ENCODE measurements around the gene TAB2.
"Not testable (repeated sequence)": the region's sequence is repeated elsewhere in the genome, so short reads cannot be mapped to it uniquely, and the experiment has no call there.

Gene TAB2

GRCh38 chr6:149440735-149441671, 123.5 kb downstream of the TAB2 start:
- in situ Hi-C loops (cut with MboI; ENCODE audit: low sequenced_read_pairs, unreplicated experiment) = loop anchor here (25.0 kb wide), 1 partner anchor 854 kb away; no protein-coding TSS in a partner anchor
- DNase-seq (ENCODE audit: low spot score) = no peak
- no peak for TF ChIP-seq CTCF (IDR thresholded peaks at IDR 0.05; ENCODE audit: borderline replicate concordance, control extremely low read depth, extremely low read depth, insufficient read depth, missing control alignments)

GRCh38 chr6:149441740-149442139, 124.2 kb downstream of the TAB2 start:
- TF ChIP-seq CTCF (IDR thresholded peaks at IDR 0.05; ENCODE audit: borderline replicate concordance, control extremely low read depth, extremely low read depth, insufficient read depth, missing control alignments) = no peak
- in situ Hi-C loops (cut with MboI; ENCODE audit: low sequenced_read_pairs, unreplicated experiment) = loop anchor here (25.0 kb wide), 1 partner anchor 854 kb away; no protein-coding TSS in a partner anchor
- no peak for DNase-seq (ENCODE audit: low spot score)

- DNase-seq (ENCODE audit: low spot score) = no peak
- no peak for TF ChIP-seq CTCF (IDR thresholded peaks at IDR 0.05; ENCODE audit: borderline replicate concordance, control extremely low read depth, extremely low read depth, insufficient read depth, missing control alignments)
- in situ Hi-C loops (cut with MboI; ENCODE audit: low sequenced_read_pairs, unreplicated experiment) = loop anchor here (25.0 kb wide), 1 partner anchor 856 kb away; no protein-coding TSS in a partner anchor
Observed at GRCh38 chr6:149443411-149444181, 126.1 kb downstream of the TAB2 start.

GRCh38 chr6:149444360-149445094, 127.0 kb downstream of the TAB2 start:
- not testable (repeated sequence) for DNase-seq (ENCODE audit: low spot score)
- in situ Hi-C loops (cut with MboI; ENCODE audit: low sequenced_read_pairs, unreplicated experiment) = loop anchor here (25.0 kb wide), 1 partner anchor 857 kb away; no protein-coding TSS in a partner anchor

- in situ Hi-C loops (cut with MboI; ENCODE audit: low sequenced_read_pairs, unreplicated experiment) = loop anchor here (25.0 kb wide), 1 partner anchor 858 kb away; no protein-coding TSS in a partner anchor
- no peak for TF ChIP-seq CTCF (IDR thresholded peaks at IDR 0.05; ENCODE audit: borderline replicate concordance, control extremely low read depth, extremely low read depth, insufficient read depth, missing control alignments)
- no peak for DNase-seq (ENCODE audit: low spot score)
Observed at GRCh38 chr6:149445095-149445466, 127.6 kb downstream of the TAB2 start.

- no peak for TF ChIP-seq CTCF (IDR thresholded peaks at IDR 0.05; ENCODE audit: borderline replicate concordance, control extremely low read depth, extremely low read depth, insufficient read depth, missing control alignments)
Observed at GRCh38 chr6:149445573-149445972, 128.1 kb downstream of the TAB2 start.

More at GRCh38 chr6:149445573-149445972, 128.1 kb downstream of the TAB2 start:
- in situ Hi-C loops (cut with MboI; ENCODE audit: low sequenced_read_pairs, unreplicated experiment) = loop anchor here (25.0 kb wide), 1 partner anchor 858 kb away; no protein-coding TSS in a partner anchor
- no peak for DNase-seq (ENCODE audit: low spot score)

Data from GM13976 (cell line).